Subcutaneous adipose tissue (tissue), 4 donors: ENCODE results near the gene TBC1D8. TPM values are rescaled to one million over a fixed set of nuclear protein-coding genes. Genes with fewer than 3 reads are reported as not detected.

Source experiments
- CTCF ChIP-seq: fragments of 450-650 bp; IDR thresholded peaks from one replicate; pipeline ENCODE4 v1.5.1; 2016; ENCODE audit warnings: low read depth, mild to moderate bottlenecking, control low read depth, antibody characterized with exemption, moderate library complexity
- total RNA-seq, 4 donors: library from RNA; depleted of rRNA; stranded (reverse); fragments of >200 nt; gene quantifications; one replicate each; pipeline ENCODE4 v1.1.0, GENCODE V29; 2016

TBC1D8 gene
- total RNA-seq, 4 donors from 2014 or later: 21.2 to 119 (median 32.0) TPM

GRCh38 chr2:101089419-101089818 is 61.8 kb downstream of the TBC1D8 start:
- no peak for TF ChIP-seq CTCF

DNA sequence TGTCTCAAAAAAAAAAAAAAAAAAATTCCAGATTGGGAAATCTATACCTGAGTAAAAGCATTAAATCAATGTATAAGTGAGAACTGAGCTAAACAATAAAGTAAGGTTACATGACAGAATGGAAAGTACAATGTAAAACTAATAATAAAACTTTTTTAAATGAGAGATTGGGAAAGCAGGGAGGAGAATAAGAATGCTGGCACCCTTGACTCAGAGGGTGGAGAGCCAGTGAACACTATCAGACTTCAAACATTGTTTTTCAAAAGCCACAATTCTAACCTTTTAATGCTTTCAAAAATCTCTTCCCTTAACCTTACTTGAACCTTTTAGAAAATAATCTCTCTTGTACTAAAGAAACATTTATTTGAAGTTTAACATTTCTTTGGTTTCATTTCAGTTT is 63.5 kb downstream of the TBC1D8 start:
- no peak for TF ChIP-seq CTCF

GRCh38 chr2:101083613-101084012 is 67.6 kb downstream of the TBC1D8 start:
- no peak for TF ChIP-seq CTCF

GRCh38 chr2:101082998-101083397 is 68.2 kb downstream of the TBC1D8 start:
- TF ChIP-seq CTCF: no peak

DNA sequence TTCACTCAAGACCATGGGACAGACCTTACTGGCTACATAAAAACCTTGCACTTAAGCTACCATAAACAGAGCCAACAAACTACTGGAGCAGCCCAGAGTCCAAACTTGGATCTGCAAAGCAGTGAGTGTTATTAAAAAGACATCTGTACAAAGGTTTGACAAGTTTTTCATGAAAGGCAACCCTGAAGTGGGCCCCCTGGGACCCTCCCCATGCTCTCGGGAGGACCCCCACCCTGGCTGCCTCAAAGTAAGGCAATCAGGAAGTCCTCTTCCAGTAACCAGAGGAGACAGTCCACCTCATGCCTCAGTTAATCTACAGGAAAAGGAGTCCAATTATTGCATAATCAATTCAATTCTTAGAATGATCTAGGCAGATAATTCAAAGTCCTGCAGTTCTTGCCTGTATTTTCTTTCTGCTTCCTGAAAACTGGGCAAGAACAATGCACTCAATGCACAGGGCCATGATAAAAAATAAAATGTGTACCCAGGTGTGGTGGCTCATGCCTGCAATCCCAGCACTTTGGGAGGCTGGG is 69.7 kb downstream of the TBC1D8 start:
- TF ChIP-seq CTCF: no peak

DNA sequence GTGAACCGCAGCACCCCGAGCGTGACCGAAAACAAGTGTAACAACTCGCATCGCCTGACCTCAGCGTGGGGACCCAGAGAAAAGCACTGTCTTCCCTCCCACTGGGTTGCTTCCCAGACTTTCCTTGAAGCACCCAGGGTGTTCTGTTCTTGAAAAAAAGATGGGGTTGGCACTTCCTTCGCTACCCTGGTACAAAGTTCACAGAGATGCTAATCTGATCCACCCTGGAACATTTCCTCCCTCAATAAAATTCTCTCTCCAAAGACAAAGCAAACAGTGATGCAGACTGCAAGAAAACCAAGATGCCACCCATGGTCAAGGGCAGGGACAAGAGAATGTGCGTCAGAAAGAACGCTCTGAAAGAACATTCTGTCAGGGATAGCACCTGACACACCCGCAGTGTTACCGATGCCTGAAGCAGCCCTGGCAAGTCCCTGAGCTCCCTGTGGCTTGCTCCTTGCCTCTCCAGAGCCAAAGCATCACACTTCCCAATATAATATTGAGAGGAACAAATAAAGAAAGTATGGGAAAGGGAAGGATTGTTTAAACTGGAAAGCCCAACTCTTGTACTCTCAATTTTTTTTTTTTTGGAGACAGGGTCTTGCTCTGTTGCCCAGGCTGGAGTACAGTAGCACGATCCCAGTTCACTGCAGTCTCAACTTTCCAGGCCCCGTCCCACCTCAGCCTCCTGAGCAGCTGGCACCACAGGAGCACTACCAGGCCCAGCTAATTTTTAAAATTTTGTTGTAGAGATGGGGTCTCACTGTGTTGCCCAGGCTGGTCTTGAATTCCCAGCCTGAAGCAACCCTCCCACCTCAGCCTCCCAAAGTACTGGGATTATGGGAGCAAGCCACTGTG is 70.7 kb downstream of the TBC1D8 start:
- no peak for TF ChIP-seq CTCF

DNA sequence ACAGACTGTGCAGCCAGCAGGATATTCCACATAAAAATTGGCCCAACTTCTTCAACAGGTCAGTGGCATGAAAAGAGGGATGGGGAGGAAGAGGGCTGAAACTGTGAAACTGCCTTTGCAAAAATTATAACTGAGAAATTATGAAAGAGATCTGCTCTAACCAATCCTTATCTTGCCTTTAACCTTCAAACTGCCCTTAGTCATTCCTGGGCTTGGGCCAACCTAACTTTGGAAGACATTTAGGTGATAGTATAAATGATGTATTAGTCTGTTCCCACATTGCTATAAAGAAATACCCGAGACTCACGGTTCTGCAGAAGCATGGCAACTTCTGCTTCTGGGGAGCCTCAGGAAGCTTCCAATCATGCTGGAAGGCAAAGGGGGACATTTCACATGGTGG is 74.6 kb downstream of the TBC1D8 start:
- TF ChIP-seq CTCF: no peak
